H9 (cell line): ENCODE measurements around the gene SCUBE1. TPM values are rescaled to one million over a fixed set of nuclear protein-coding genes. Genes with fewer than 3 reads are reported as not detected.

Experiments used
- DNase-seq: peaks from one replicate; pipeline ENCODE4 v3.0.0-alpha.2; 2017
- H2AFZ ChIP-seq: one replicate; pipeline ENCODE4 v1.6.1; 2013; ENCODE audit warnings: mild to moderate bottlenecking, low read length, control low read depth, moderate library complexity
- H2AK5ac ChIP-seq: 2 replicates; pipeline ENCODE4 v1.6.1; 2013; ENCODE audit warnings: low read length, control low read depth, mixed read lengths; ENCODE audit not compliant: insufficient read length
- H2BK120ac ChIP-seq: one replicate; pipeline ENCODE4 v1.6.1; 2013; ENCODE audit warnings: low read depth, mild to moderate bottlenecking, low read length, control low read depth, inconsistent platforms; ENCODE audit not compliant: poor library complexity, severe bottlenecking
- H2BK12ac ChIP-seq: 2 replicates; pipeline ENCODE4 v1.6.1; 2013; ENCODE audit warnings: low read length, control low read depth, mixed read lengths, low read depth; ENCODE audit not compliant: insufficient read length
- H2BK15ac ChIP-seq: 2 replicates; pipeline ENCODE4 v1.6.1; 2013; ENCODE audit warnings: low read depth, low read length, control low read depth
- H2BK20ac ChIP-seq: one replicate; pipeline ENCODE4 v1.6.1; 2013; ENCODE audit warnings: low read depth, mild to moderate bottlenecking, low read length, control low read depth, inconsistent platforms; ENCODE audit not compliant: poor library complexity, severe bottlenecking
- H2BK5ac ChIP-seq: 2 replicates; pipeline ENCODE4 v1.6.1; 2013; ENCODE audit warnings: low read length, control low read depth, mixed read lengths; ENCODE audit not compliant: insufficient read length
- H3K14ac ChIP-seq: 2 replicates; pipeline ENCODE4 v1.6.1; 2013; ENCODE audit warnings: low read length, control low read depth; ENCODE audit not compliant: insufficient read depth
- H3K18ac ChIP-seq: 2 replicates; pipeline ENCODE4 v1.6.1; 2013; ENCODE audit warnings: low read depth, mild to moderate bottlenecking, mixed read lengths, low read length, control low read depth; ENCODE audit not compliant: insufficient read length
- H3K23ac ChIP-seq: 2 replicates; pipeline ENCODE4 v1.6.1; 2013; ENCODE audit warnings: low read length, control low read depth, mixed read lengths, low read depth; ENCODE audit not compliant: insufficient read length
- H3K23me2 ChIP-seq: 2 replicates; pipeline ENCODE4 v1.6.1; 2013; ENCODE audit warnings: low read depth, mild to moderate bottlenecking, mixed read lengths, low read length, control low read depth; ENCODE audit not compliant: insufficient read length, poor library complexity, severe bottlenecking
- H3K27ac ChIP-seq: 2 replicates; pipeline ENCODE4 v1.5.1; 2013; ENCODE audit warnings: low read length, control low read depth, mixed read lengths, low read depth; ENCODE audit not compliant: insufficient read length
- H3K27me3 ChIP-seq: 2 replicates; pipeline ENCODE4 v1.6.1; 2013; ENCODE audit warnings: low read length, control low read depth, inconsistent platforms; ENCODE audit not compliant: insufficient read depth
- H3K4ac ChIP-seq: 2 replicates; pipeline ENCODE4 v1.6.1; 2013; ENCODE audit warnings: low read depth, mild to moderate bottlenecking, control low read depth, inconsistent platforms, low read length, moderate library complexity
- H3K4me1 ChIP-seq: 2 replicates; pipeline ENCODE4 v1.6.1; 2013; ENCODE audit warnings: low read length, control low read depth, inconsistent platforms; ENCODE audit not compliant: insufficient read depth
- H3K4me2 ChIP-seq: 2 replicates; pipeline ENCODE4 v1.6.1; 2013; ENCODE audit warnings: low read length, control low read depth, mixed read lengths; ENCODE audit not compliant: insufficient read length, insufficient read depth
- H3K56ac ChIP-seq: 2 replicates; pipeline ENCODE4 v1.6.1; 2013; ENCODE audit warnings: low read depth, mild to moderate bottlenecking, mixed read lengths, low read length, control low read depth; ENCODE audit not compliant: insufficient read length
- H3K79me1 ChIP-seq: 2 replicates; pipeline ENCODE4 v1.6.1; 2013; ENCODE audit warnings: low read depth, mild to moderate bottlenecking, moderate library complexity, low read length, control low read depth, inconsistent platforms; ENCODE audit not compliant: insufficient read depth, poor library complexity, severe bottlenecking
- H3K79me2 ChIP-seq: 2 replicates; pipeline ENCODE4 v1.6.1; 2013; ENCODE audit warnings: low read length, control low read depth, inconsistent platforms; ENCODE audit not compliant: insufficient read depth
- H3K9ac ChIP-seq: 2 replicates; pipeline ENCODE4 v1.6.1; 2013; ENCODE audit warnings: low read length, control low read depth, mixed read lengths; ENCODE audit not compliant: insufficient read length; ENCODE audit errors: extremely low read depth
- H3K9me3 ChIP-seq: one replicate; pipeline ENCODE4 v1.6.1; 2013; ENCODE audit warnings: low read depth, low read length, inconsistent platforms; ENCODE audit not compliant: control insufficient read depth
- H3T11ph ChIP-seq: one replicate; pipeline ENCODE4 v1.6.1; 2013; ENCODE audit warnings: mild to moderate bottlenecking, low read length, control low read depth, inconsistent platforms
- H4K20me1 ChIP-seq: one replicate; pipeline ENCODE4 v1.6.1; 2013; ENCODE audit not compliant: control insufficient read depth, insufficient read length, insufficient read depth
- H4K5ac ChIP-seq: 2 replicates; pipeline ENCODE4 v1.6.1; 2013; ENCODE audit warnings: low read depth, mild to moderate bottlenecking, mixed read lengths, low read length, control low read depth; ENCODE audit not compliant: insufficient read length
- H4K8ac ChIP-seq: replicated peaks from 2 replicates; pipeline ENCODE4 v1.6.1; 2013; ENCODE audit warnings: low read length, control low read depth, mixed read lengths, low read depth; ENCODE audit not compliant: insufficient read length
- H4K91ac ChIP-seq: 2 replicates; pipeline ENCODE4 v1.6.1; 2013; ENCODE audit warnings: low read depth, mild to moderate bottlenecking, moderate library complexity, mixed read lengths, low read length, control low read depth; ENCODE audit not compliant: insufficient read length
- H3K27ac Mint-ChIP-seq, 3 experiments: 2 replicates in 2 of 3; 3 replicates in 1 of 3; pipeline ENCODE4 v1.8.0; 2020 to 2021; ENCODE audit warnings: mixed read lengths in 3 of 3, mild to moderate bottlenecking in 1 of 3, moderate library complexity in 1 of 3
- H3K27me3 Mint-ChIP-seq: 2 replicates; pipeline ENCODE4 v1.8.0; 2021; ENCODE audit warnings: low read depth, mild to moderate bottlenecking, moderate library complexity, mixed read lengths
- H3K36me3 Mint-ChIP-seq, 3 experiments: 2 replicates in 2 of 3; 3 replicates in 1 of 3; pipeline ENCODE4 v1.8.0; 2020 to 2021; ENCODE audit warnings: low read depth in 3 of 3, mixed read lengths in 3 of 3; ENCODE audit not compliant: insufficient read depth in 1 of 3
- H3K4me1 Mint-ChIP-seq, 2 experiments: 2 replicates each; pipeline ENCODE4 v1.8.0; 2020; ENCODE audit warnings: mixed read lengths in 2 of 2
- H3K4me3 Mint-ChIP-seq, 2 experiments: 2 replicates in 1 of 2; 3 replicates in 1 of 2; pipeline ENCODE4 v1.8.0; 2020 to 2021; ENCODE audit warnings: mild to moderate bottlenecking in 2 of 2, mixed read lengths in 2 of 2, moderate library complexity in 1 of 2
- H3K9me3 Mint-ChIP-seq, 2 experiments: 2 replicates in 1 of 2; 3 replicates in 1 of 2; pipeline ENCODE4 v1.8.0; 2020; ENCODE audit warnings: mild to moderate bottlenecking in 2 of 2, mixed read lengths in 2 of 2, moderate library complexity in 1 of 2
- WGBS: extraction: QIAGEN DNeasy Blood & Tissue Kit; methylation state at CpG from one replicate; pipeline ENCODE4 v1.1.7; 2013; ENCODE audit warnings: missing lambda C conversion rate, low lambda C conversion rate, mixed read lengths; ENCODE audit not compliant: insufficient read length; ENCODE audit errors: extremely low coverage; 5-methylcytosine and 5-hydroxymethylcytosine counted together
- total RNA-seq: library from RNA; stranded (reverse); gene quantifications from 2 replicates; pipeline ENCODE4 v1.2.1, GENCODE V29; 2021
- TF ChIP-seq, protein P1 (sequence below): fragments of 200-600 bp; sonication (generic); conservative IDR thresholded peaks from 3 replicates; pipeline ENCODE4 v1.8.0; 2021; ENCODE audit warnings: antibody characterized with exemption, mild to moderate bottlenecking

The SCUBE1 gene
- total RNA-seq, 1 experiment from 2014 or later: 1.2 TPM

DNA sequence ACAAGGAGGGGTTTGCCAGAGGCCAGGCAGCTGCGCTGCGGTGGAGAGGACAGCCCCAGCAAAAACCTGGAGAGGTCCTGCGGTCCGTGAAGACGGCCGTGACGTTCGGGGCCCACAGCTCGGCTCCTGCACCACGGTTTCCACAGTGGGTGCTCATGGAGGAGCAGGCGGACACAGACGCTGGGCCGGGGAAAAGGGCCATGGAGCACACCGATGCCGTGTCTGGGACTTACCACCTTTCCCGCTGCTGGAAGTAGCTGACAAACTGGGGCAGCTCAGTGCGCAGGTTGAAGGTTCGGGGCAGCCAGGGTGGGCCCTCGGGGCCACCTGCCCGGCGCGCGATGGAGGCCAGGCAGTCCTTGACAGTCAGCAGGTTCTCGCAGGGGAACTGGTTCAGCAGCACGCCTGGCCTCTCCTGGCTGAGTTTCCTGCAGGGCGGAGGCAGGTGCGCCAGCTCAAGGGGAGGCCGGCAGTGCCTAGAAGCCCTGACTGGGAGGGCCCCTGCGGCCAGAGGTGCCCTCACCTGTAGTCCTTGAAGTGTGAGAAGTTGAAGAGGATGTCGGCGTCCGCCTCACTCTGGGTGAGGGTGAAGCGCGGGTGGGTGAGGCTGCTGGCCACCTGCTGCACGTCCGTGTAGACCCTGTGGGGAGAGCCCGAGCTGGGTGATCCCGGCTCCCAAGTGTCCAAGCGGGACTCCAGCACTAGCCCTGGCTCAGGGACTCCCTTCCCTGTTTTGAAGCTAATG, 169.0 kb downstream of the SCUBE1 start:
- Histone ChIP-seq H3K4me2 (no peak overlapping the region), H2AFZ (no peak overlapping the region), H3K14ac (no peak overlapping the region), H2BK5ac (no peak overlapping the region), H3K18ac (no peak overlapping the region), H3K4ac (no peak overlapping the region), H3K79me2 (no peaks in the 10 kb centered on the region), H3K9ac (no peak overlapping the region), H2BK15ac (no peak overlapping the region), H3K23ac (no peak overlapping the region), H4K8ac (no peak overlapping the region), H3K23me2 (no peaks in the 10 kb centered on the region), H3K27me3 (no peaks in the 10 kb centered on the region), H3K9me3 (no peaks in the 10 kb centered on the region), H2BK12ac (no peak overlapping the region), H2BK20ac (no peak overlapping the region), H4K91ac (no peak overlapping the region), H3K79me1 (no peaks in the 10 kb centered on the region), H4K5ac (no peak overlapping the region), H2BK120ac (no peak overlapping the region), H3T11ph (no peak overlapping the region), H2AK5ac (no peak overlapping the region), H3K27ac (no peak overlapping the region), H3K4me1 (no peaks in the 10 kb centered on the region), H4K20me1 (no peaks in the 10 kb centered on the region), H3K56ac (no peak overlapping the region)
- Mint-ChIP-seq H3K27ac (no peak overlapping the region), H3K9me3 (no peaks in the 10 kb centered on the region), H3K36me3 (peaks cover 25 to 77% (median 67%) of the 10 kb centered on the region in 3 experiments; a peak in 6 of 7 replicates), H3K4me3 (no peak overlapping the region), H3K27me3 (no peaks in the 10 kb centered on the region), H3K4me1 (no peaks in the 10 kb centered on the region)
- TF ChIP-seq, protein P1, sequence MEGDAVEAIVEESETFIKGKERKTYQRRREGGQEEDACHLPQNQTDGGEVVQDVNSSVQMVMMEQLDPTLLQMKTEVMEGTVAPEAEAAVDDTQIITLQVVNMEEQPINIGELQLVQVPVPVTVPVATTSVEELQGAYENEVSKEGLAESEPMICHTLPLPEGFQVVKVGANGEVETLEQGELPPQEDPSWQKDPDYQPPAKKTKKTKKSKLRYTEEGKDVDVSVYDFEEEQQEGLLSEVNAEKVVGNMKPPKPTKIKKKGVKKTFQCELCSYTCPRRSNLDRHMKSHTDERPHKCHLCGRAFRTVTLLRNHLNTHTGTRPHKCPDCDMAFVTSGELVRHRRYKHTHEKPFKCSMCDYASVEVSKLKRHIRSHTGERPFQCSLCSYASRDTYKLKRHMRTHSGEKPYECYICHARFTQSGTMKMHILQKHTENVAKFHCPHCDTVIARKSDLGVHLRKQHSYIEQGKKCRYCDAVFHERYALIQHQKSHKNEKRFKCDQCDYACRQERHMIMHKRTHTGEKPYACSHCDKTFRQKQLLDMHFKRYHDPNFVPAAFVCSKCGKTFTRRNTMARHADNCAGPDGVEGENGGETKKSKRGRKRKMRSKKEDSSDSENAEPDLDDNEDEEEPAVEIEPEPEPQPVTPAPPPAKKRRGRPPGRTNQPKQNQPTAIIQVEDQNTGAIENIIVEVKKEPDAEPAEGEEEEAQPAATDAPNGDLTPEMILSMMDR: no peak
- no peak for DNase-seq
- no CpG with 5 or more reads among the region's 39 CpGs for WGBS
